Kidney (tissue), 14 donors: ENCODE results near the gene SMAD3. TPM values are rescaled to one million over a fixed set of nuclear protein-coding genes. Genes with fewer than 3 reads are reported as not detected.
A peak's percentile ranks its signal among the peaks of the same experiment; 100 is the strongest.

Experiments used
- DNase-seq, 5 donors: peaks; one replicate each; pipeline ENCODE4 v3.0.0-alpha.2; 2013 to 2020
- FAIRE-seq: peaks from 2 replicates; lab custom pipeline; 2012; peaks lifted over from hg19 to GRCh38; lab: Jason Lieb, UNC
- H3K27ac ChIP-seq, 2 donors: one replicate each; pipeline ENCODE4 v1.7.0; 2013; ENCODE audit warnings: low read depth in 2 of 2, low read length in 2 of 2, inconsistent platforms in 1 of 2
- H3K27me3 ChIP-seq: one replicate; pipeline ENCODE4 v1.7.1; 2013; ENCODE audit warnings: low read length, inconsistent platforms; ENCODE audit not compliant: control insufficient read depth, insufficient read depth
- H3K36me3 ChIP-seq, 3 donors: one replicate each; pipeline versions ENCODE4 v1.7.0 to v1.7.1; 2013; ENCODE audit warnings: low read length in 3 of 3, control low read depth in 1 of 3, inconsistent platforms in 1 of 3; ENCODE audit not compliant: insufficient read depth in 3 of 3, control insufficient read depth in 2 of 3
- H3K4me1 ChIP-seq, 3 donors: one replicate each; pipeline versions ENCODE4 v1.7.0 to v1.7.1; 2013; ENCODE audit warnings: low read length in 3 of 3, inconsistent platforms in 1 of 3, low read depth in 1 of 3; ENCODE audit not compliant: control insufficient read depth in 2 of 3, insufficient read depth in 2 of 3
- H3K4me3 ChIP-seq, 3 donors: one replicate each; pipeline versions ENCODE4 v1.7.0 to v1.8.1; 2013; ENCODE audit warnings: low read length in 3 of 3, control low read depth in 1 of 3, inconsistent platforms in 1 of 3
- H3K9ac ChIP-seq, 3 donors: one replicate each; pipeline versions ENCODE4 v1.7.0 to v1.7.1; 2013; ENCODE audit warnings: low read length in 3 of 3, control low read depth in 1 of 3, inconsistent platforms in 1 of 3
- H3K9me3 ChIP-seq, 3 donors: one replicate each; pipeline versions ENCODE4 v1.7.0 to v1.7.1; 2013; ENCODE audit warnings: low read length in 3 of 3, control low read depth in 1 of 3, inconsistent platforms in 1 of 3; ENCODE audit not compliant: control insufficient read depth in 2 of 3, insufficient read depth in 1 of 3
- CTCF ChIP-seq: IDR thresholded peaks from 3 replicates; pipeline ENCODE4 v1.5.1; 2012; ENCODE audit warnings: mild to moderate bottlenecking, moderate library complexity, borderline replicate concordance; ENCODE audit not compliant: insufficient read depth; ENCODE audit errors: extremely low read depth
- intact Hi-C: fragments of 100-400 bp; cut with DNase I; formaldehyde crosslinking; loops from one replicate; pipeline ENCODE4 v1.11.1; 2022
- polyA plus RNA-seq: library from polyadenylated mRNA; stranded (reverse); fragments of 350-450 nt; fragmentation: Illumina TruSeq; extraction: RNeasy Lipid Tissue Mini Kit (QIAGEN cat#74804); gene quantifications from one replicate; pipeline ENCODE4 v1.2.3, GENCODE V29; 2014; ENCODE audit warnings: low read depth, low replicate concordance; ENCODE audit not compliant: insufficient read depth
- total RNA-seq: library from RNA; stranded (reverse); fragmentation: NEBNext Ultra II Directional; extraction: Animal tissue kit (Norgen Biotek cat#: 25700); gene quantifications from one replicate; pipeline ENCODE4 v1.2.1, GENCODE V29; 2021
- donor health status: control.
- donor health status: control.
- donor health status: control.
- donor health status: control.
- donor health status: control.
- donor health status: DM: yes; HTN: yes; CAD: no.
- donor health status: Normal renal cell carcinoma (clear cell type).

SMAD3 gene
- total and polyA plus RNA-seq, 2 donors from 2014 or later = 10.1 to 58.2 TPM

- Histone ChIP-seq H3K9ac (no peak overlapping the region), H3K4me3 (no peak overlapping the region), H3K36me3 (peaks cover 0 to 29% (median 11%) of the 10 kb centered on the region in 3 donors), H3K27me3 (no peaks in the 10 kb centered on the region), H3K9me3 (no peaks in the 10 kb centered on the region), H3K27ac (no peak overlapping the region), H3K4me1 (peaks cover 0 to 9% (median 0%) of the 10 kb centered on the region in 3 donors)
- FAIRE-seq (no peak), DNase-seq (peak in 1 of 5 donors; percentile 53)
- TF ChIP-seq CTCF = no peak
- intact Hi-C loops = no loop called here
Observed at GRCh38 chr15:67164401-67164791, 99.0 kb downstream of the SMAD3 start.

DNA sequence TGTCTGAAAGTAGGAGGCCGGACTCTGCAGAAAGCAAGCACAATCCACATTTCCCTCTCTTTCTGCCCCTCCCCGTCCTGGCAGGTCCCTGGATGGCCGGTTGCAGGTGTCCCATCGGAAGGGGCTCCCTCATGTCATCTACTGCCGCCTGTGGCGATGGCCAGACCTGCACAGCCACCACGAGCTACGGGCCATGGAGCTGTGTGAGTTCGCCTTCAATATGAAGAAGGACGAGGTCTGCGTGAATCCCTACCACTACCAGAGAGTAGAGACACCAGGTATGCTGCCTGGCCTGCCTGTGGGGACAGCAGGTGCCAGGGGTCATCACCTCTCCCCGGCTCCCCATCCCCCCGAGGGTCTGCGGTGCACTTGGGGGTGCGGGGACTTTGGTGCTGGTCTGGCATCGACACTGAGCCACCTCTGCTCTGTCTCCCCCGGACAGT is 99.4 kb downstream of the SMAD3 start:
- Histone ChIP-seq H3K4me1 (peaks cover 0 to 9% (median 0%) of the 10 kb centered on the region in 3 donors), H3K9me3 (no peaks in the 10 kb centered on the region), H3K36me3 (peaks cover 0 to 29% (median 11%) of the 10 kb centered on the region in 3 donors), H3K27ac (no peak overlapping the region), H3K4me3 (no peak overlapping the region), H3K27me3 (no peaks in the 10 kb centered on the region), H3K9ac (no peak overlapping the region)
- no peak for TF ChIP-seq CTCF
- intact Hi-C loops = no loop called here
- peak in 1 of 5 donors; percentile 75 for DNase-seq
- FAIRE-seq = no peak

DNA sequence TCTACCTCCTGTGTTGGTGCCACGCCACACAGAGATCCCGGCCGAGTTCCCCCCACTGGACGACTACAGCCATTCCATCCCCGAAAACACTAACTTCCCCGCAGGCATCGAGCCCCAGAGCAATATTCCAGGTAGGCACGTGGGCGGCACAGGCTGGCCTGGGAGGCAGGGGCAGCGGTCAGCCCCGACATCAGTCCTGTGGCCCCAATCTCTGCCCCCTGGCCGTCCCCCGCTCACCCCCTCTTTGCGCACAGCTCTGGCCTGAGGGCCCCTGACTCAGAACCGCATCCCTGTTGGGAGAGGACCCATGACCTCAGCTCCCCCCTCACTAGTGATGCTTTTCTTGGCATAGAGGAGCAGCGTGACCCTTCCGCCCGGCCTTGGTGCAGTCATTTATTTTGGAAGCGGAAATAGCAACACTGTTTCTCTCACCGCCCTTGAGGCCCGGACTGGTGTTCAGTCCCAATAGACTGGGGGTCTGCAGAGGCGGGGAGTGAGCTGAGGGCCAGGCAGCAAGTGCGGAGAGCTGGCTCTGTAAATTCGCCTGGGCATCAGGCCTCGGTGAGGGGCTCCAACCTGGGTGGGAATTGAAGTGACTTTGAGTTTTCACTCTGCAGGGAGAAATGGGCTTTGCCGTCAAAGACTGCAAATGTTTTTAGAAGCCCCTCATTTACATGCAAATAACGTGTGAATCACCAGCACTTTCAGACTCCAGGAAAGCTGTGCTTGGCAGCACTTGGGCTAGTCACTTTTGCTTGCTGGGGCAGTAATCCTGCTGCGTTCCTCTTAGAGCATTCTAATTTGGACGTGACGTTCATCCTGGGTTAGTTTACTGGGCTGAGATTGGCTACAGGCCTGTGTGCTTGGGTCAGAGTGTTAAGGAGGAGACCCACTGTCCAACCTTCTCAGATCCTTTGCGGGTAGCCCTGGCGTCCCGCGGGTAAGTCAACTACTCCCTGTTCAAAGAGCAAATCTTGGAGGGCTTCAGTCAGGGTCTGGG is 100.2 kb downstream of the SMAD3 start:
- peaks cover 0 to 9% (median 0%) of the 10 kb centered on the region in 3 donors for H3K4me1 ChIP-seq
- H3K27ac ChIP-seq = no peak overlapping the region
- intact Hi-C loops = no loop called here
- no peak overlapping the region for H3K4me3 ChIP-seq
- no peak for TF ChIP-seq CTCF
- no peak for FAIRE-seq
- no peaks in the 10 kb centered on the region for H3K9me3 ChIP-seq
- DNase-seq = peak in 2 of 5 donors; percentile 65 to 85
- H3K36me3 ChIP-seq = peaks cover 0 to 33% (median 11%) of the 10 kb centered on the region in 3 donors
- H3K27me3 ChIP-seq = no peaks in the 10 kb centered on the region
- no peak overlapping the region for H3K9ac ChIP-seq
